Measurements from ENCODE around the gene RPS4Y2. TPM values are rescaled to one million over a fixed set of nuclear protein-coding genes. Genes with fewer than 3 reads are reported as not detected.

The RPS4Y2 gene
- total RNA-seq (2022; extraction: Qiagen RNA extraction) = not detected in 5 replicates

GRCh38 chrY:20755808-20756207 lies at the start of gene RPS4Y2:
Gene RPS4Y2 (plus strand): TSS chrY:20756108. CDS start chrY:20756164, 56 bp downstream.

Other genes starting within 250 kb of the RPS4Y2 start
- gene EIF1AY, start 180.3 kb upstream of the RPS4Y2 start, total RNA-seq (2022; extraction: Qiagen RNA extraction) = 21.1 to 30.0 TPM (median 23.6 TPM) in 5 replicates